GM12878 (cell line): ENCODE data around the gene ADA. TPM values are rescaled to one million over a fixed set of nuclear protein-coding genes. Genes with fewer than 3 reads are reported as not detected.

Experiments used
- ATAC-seq: fragments of 200-7000 bp; cut with Tn5 transposase; 3 replicates; pipeline ENCODE4 v1.9.1; 2020; ENCODE audit warnings: mild to moderate bottlenecking, moderate library complexity
- BruUV-seq: library from RNA; stranded (reverse); fragments of 400-500 nt; replicated peaks from 2 replicates; lab custom pipeline; 2021; lab: Mats Ljungman, UMichigan
- CTCF ChIA-PET: fragments of 300-600 bp; sonication (Branson Sonifier 250); formaldehyde crosslinking; extraction: SDS; loops from one replicate; lab custom pipeline; 2021; ENCODE audit warnings: inconsistent platforms; lab: Yijun Ruan, JAX
- POLR2A ChIA-PET: fragments of 350-600 bp; formaldehyde crosslinking; extraction: SDS; loops from one replicate; lab custom pipeline; 2021; ENCODE audit warnings: inconsistent platforms; lab: Charles Lee
- RAD21 ChIA-PET: fragments of 300-600 bp; sonication (Branson Sonifier 250); formaldehyde crosslinking; loops from one replicate; lab custom pipeline; 2023; ENCODE audit warnings: antibody characterized with exemption; ENCODE audit not compliant: unreplicated experiment; lab: Charles Lee
- SMC1A ChIA-PET: fragments of 300-600 bp; sonication (Branson Sonifier 250); formaldehyde crosslinking; loops from one replicate; lab custom pipeline; 2023; ENCODE audit not compliant: unreplicated experiment, uncharacterized antibody; lab: Charles Lee
- DNase-seq: peaks from one replicate; pipeline ENCODE4 v3.0.0-alpha.2; 2011; ENCODE audit warnings: low read depth, low spot score
- FAIRE-seq: peaks from 3 replicates; lab custom pipeline; 2011; peaks lifted over from hg19 to GRCh38; lab: Jason Lieb, UNC
- H2AFZ ChIP-seq: 2 replicates; pipeline ENCODE4 v1.6.0; 2011; ENCODE audit warnings: low read depth, low read length, control low read depth; ENCODE audit not compliant: control insufficient read depth
- H3K27ac ChIP-seq: 2 replicates; pipeline ENCODE4 v1.5.1; 2011; ENCODE audit warnings: control low read depth; ENCODE audit not compliant: control insufficient read depth, insufficient read depth
- H3K27me3 ChIP-seq, 2 experiments: replicated peaks in 1 of 2; 2 replicates each; pipeline versions ENCODE4 v1.6.0 to v1.6.1; 2011; ENCODE audit warnings: low read length in 1 of 2; ENCODE audit not compliant: control insufficient read depth in 2 of 2, insufficient read depth in 2 of 2
- H3K36me3 ChIP-seq, 2 experiments: 2 replicates each; pipeline ENCODE4 v1.5.1; 2011; ENCODE audit warnings: low read length in 1 of 2; ENCODE audit not compliant: control insufficient read depth in 2 of 2, insufficient read depth in 2 of 2
- H3K4me1 ChIP-seq: 2 replicates; pipeline ENCODE4 v1.6.1; 2011; ENCODE audit warnings: mild to moderate bottlenecking, low read length, moderate library complexity, mixed read lengths; ENCODE audit not compliant: control insufficient read depth, insufficient read depth
- H3K4me2 ChIP-seq: 2 replicates; pipeline ENCODE4 v1.6.0; 2011; ENCODE audit warnings: control low read depth; ENCODE audit not compliant: control insufficient read depth, insufficient read depth
- H3K4me3 ChIP-seq: fragments of 200-600 bp; sonication (generic); 2 replicates; pipeline ENCODE4 v1.5.1; 2016
- H3K79me2 ChIP-seq: 2 replicates; pipeline ENCODE4 v1.6.0; 2011; ENCODE audit warnings: low read length; ENCODE audit not compliant: control insufficient read depth, insufficient read depth
- H3K9ac ChIP-seq: 2 replicates; pipeline ENCODE4 v1.8.0; 2011; ENCODE audit warnings: low read length, control low read depth, mixed read lengths; ENCODE audit not compliant: control insufficient read depth, insufficient read depth
- H3K9me3 ChIP-seq: replicated peaks from 3 replicates; pipeline ENCODE4 v1.5.1; 2011; ENCODE audit warnings: mild to moderate bottlenecking, low read length; ENCODE audit not compliant: control insufficient read depth, insufficient read depth
- H4K20me1 ChIP-seq: 2 replicates; pipeline ENCODE4 v1.6.0; 2011; ENCODE audit not compliant: control insufficient read depth, insufficient read depth
- CBFB ChIP-seq: IDR thresholded peaks from 2 replicates; pipeline ENCODE4 v1.6.1; 2016; ENCODE audit warnings: antibody characterized with exemption, low read depth
- CBX5 ChIP-seq: sonication (generic); IDR thresholded peaks from 2 replicates; pipeline ENCODE4 v1.6.1; 2016; ENCODE audit warnings: low read depth, moderate library complexity, mild to moderate bottlenecking, inconsistent platforms
- CHD1 ChIP-seq: IDR thresholded peaks from 2 replicates; pipeline ENCODE4 v1.6.1; 2012; ENCODE audit warnings: low read depth, low read length, improper control_type of control experiment
- EED ChIP-seq: sonication (generic); IDR thresholded peaks from 2 replicates; pipeline ENCODE4 v1.6.1; 2016; ENCODE audit warnings: antibody characterized with exemption, low read depth
- HCFC1 ChIP-seq: fragments of 150-350 bp; IDR thresholded peaks from 2 replicates; pipeline ENCODE4 v1.6.1; 2014; ENCODE audit warnings: low read length
- HSF1 ChIP-seq: fragments of 150-350 bp; IDR thresholded peaks from 2 replicates; pipeline ENCODE4 v1.6.1; 2014; ENCODE audit warnings: mild to moderate bottlenecking, low read depth, low read length
- IKZF1 ChIP-seq: fragments of 450-650 bp; conservative IDR thresholded peaks from 2 replicates; pipeline ENCODE4 v1.6.1; 2017; ENCODE audit warnings: antibody characterized with exemption, mild to moderate bottlenecking
- NFIC ChIP-seq: IDR thresholded peaks from 2 replicates; pipeline ENCODE4 v1.6.1; 2012; ENCODE audit warnings: low read depth, mild to moderate bottlenecking, inconsistent platforms, low read length, moderate library complexity
- NRF1 ChIP-seq: conservative IDR thresholded peaks from 2 replicates; pipeline ENCODE4 v1.6.1; 2011; ENCODE audit warnings: mild to moderate bottlenecking, low read depth, low read length, improper control_type of control experiment
- PKNOX1 ChIP-seq: fragments of 450-650 bp; IDR thresholded peaks from 2 replicates; pipeline ENCODE4 v1.6.1; 2016; ENCODE audit warnings: mild to moderate bottlenecking
- PML ChIP-seq: IDR thresholded peaks from 2 replicates; pipeline ENCODE4 v1.6.1; 2012; ENCODE audit warnings: low read length, inconsistent platforms
- POLR2A ChIP-seq: IDR thresholded peaks from 2 replicates; pipeline ENCODE4 v1.6.1; 2011; ENCODE audit warnings: low read depth, mild to moderate bottlenecking, low read length
- POU2F2 ChIP-seq: IDR thresholded peaks from 3 replicates; pipeline ENCODE4 v1.6.1; 2011; ENCODE audit warnings: low read depth, mild to moderate bottlenecking, low read length, borderline replicate concordance
- TCF3 ChIP-seq: IDR thresholded peaks from 2 replicates; pipeline ENCODE4 v1.6.1; 2012; ENCODE audit warnings: low read depth, mild to moderate bottlenecking, low read length, borderline replicate concordance; ENCODE audit not compliant: insufficient read depth
- ZNF24 ChIP-seq: fragments of 450-650 bp; IDR thresholded peaks from 2 replicates; pipeline ENCODE4 v1.6.1; 2017; ENCODE audit warnings: antibody characterized with exemption, mild to moderate bottlenecking
- WGBS: methylation state at CpG from one replicate; pipeline ENCODE4 v1.1.6; 2016; ENCODE audit warnings: low lambda C conversion rate; ENCODE audit not compliant: insufficient replicate concordance, insufficient coverage; ENCODE audit errors: missing lambda C conversion rate; 5-methylcytosine and 5-hydroxymethylcytosine counted together
- in situ Hi-C: fragments of 300-500 bp; cut with MboI; formaldehyde crosslinking; loops from 9 replicates; pipeline ENCODE4 v1.14.3; 2018; ENCODE audit warnings: mixed read lengths
- intact Hi-C: fragments of 100-400 bp; cut with micrococcal nuclease; formaldehyde crosslinking; loops from one replicate; pipeline ENCODE4 v1.14.2; 2022; ENCODE audit not compliant: unreplicated experiment
- polyA plus RNA-seq, 11 experiments: library from polyadenylated mRNA; depleted of rRNA in 4 of 11; unstranded in 6 of 11; stranded (reverse) in 5 of 11; fragments of >200 nt; fragmentation: Nextera tagmentation in 4 of 11; fragmentation: Illumina TruSeq in 1 of 11; extraction: Ambion mirVana in 4 of 11; extraction: Trizol in 1 of 11; gene quantifications; 1 replicate in 1 of 11; 2 replicates in 10 of 11; pipeline versions ENCODE4 v1.2.1 to v1.2.3, GENCODE V29; 2011 to 2016; ENCODE audit warnings: inconsistent platforms in 2 of 11, missing spikeins in 2 of 11, low read depth in 1 of 11
- total RNA-seq, 4 experiments: library from RNA; depleted of rRNA in 3 of 4; stranded (reverse); fragments of >200 nt in 3 of 4; fragmentation: Illumina TruSeq in 1 of 4; extraction: Trizol in 1 of 4; gene quantifications; 2 replicates each; pipeline versions ENCODE4 v1.2.1 to v1.2.3, GENCODE V29; 2013 to 2021

The ADA gene
- total and polyA plus RNA-seq, 10 of the 15 experiments (the other 5 are each of a cell fraction or from before 2014, with no cell fraction given), result 40.9 to 217 (median 90.8) TPM

- Histone ChIP-seq H3K27ac (no peak overlapping the region), H3K36me3 (peaks cover 4 to 16% of the 10 kb centered on the region in 2 experiments), H4K20me1 (no peaks in the 10 kb centered on the region), H3K4me2 (no peak overlapping the region), H3K27me3 (no peaks in the 10 kb centered on the region), H3K79me2 (peaks cover 3% of the 10 kb centered on the region), H2AFZ (no peak overlapping the region), H3K4me3 (no peak overlapping the region), H3K9ac (no peak overlapping the region), H3K9me3 (peaks cover 2% of the 10 kb centered on the region; the same call in 2 of the 3 replicates), H3K4me1 (peaks cover 3% of the 10 kb centered on the region)
- no peak for DNase-seq
- POLR2A ChIA-PET, result no interaction called here
- SMC1A ChIA-PET, result interaction anchor here (1.2 to 8.1 kb wide), 4 partner anchors 10 to 47 kb away, joined by 3 to 46 read pairs (median 4); no protein-coding TSS in a partner anchor
- intact Hi-C loops, result no loop called here
- in situ Hi-C loops, result no loop called here
- TF ChIP-seq POU2F2 (no peak), CBFB (no peak), EED (no peak), IKZF1 (no peak)
- 86% methylated on average over 3 of the region's 4 CpGs for WGBS
- no TSS peak for BruUV-seq
- ATAC-seq, result no peak
- CTCF ChIA-PET, result interaction anchor here (0.7 to 1.6 kb wide), 6 partner anchors 17 to 160 kb away, joined by 3 to 8 read pairs (median 3); partner anchors contain the start of gene TTPAL
- RAD21 ChIA-PET, result interaction anchor here (0.9 kb wide), 1 partner anchor 48 kb away, joined by 3 read pairs; no protein-coding TSS in a partner anchor
- no peak for FAIRE-seq
Observed at GRCh38 chr20:44635877-44636276, 15.6 kb downstream of the ADA start.

- Histone ChIP-seq H2AFZ (no peak overlapping the region), H3K27me3 (no peaks in the 10 kb centered on the region), H3K9ac (no peak overlapping the region), H3K79me2 (no peaks in the 10 kb centered on the region), H3K36me3 (peaks cover 4 to 12% of the 10 kb centered on the region in 2 experiments), H3K4me2 (no peak overlapping the region), H3K27ac (no peak overlapping the region), H3K4me1 (no peaks in the 10 kb centered on the region), H3K4me3 (no peak overlapping the region), H4K20me1 (no peaks in the 10 kb centered on the region), H3K9me3 (no peaks in the 10 kb centered on the region; the same call in 2 of the 3 replicates)
- ChIA-PET SMC1A (interaction anchor here (0.7 to 8.1 kb wide), 3 partner anchors 10 to 49 kb away, joined by 3 to 46 read pairs (median 3); no protein-coding TSS in a partner anchor), POLR2A (no interaction called here), RAD21 (interaction anchor here (1.2 to 2.1 kb wide), 2 partner anchors 16 to 49 kb away, joined by 5 read pairs; no protein-coding TSS in a partner anchor), CTCF (interaction anchor here (0.6 to 0.9 kb wide), 3 partner anchors 16 to 49 kb away, joined by 3 to 4 read pairs (median 4); no protein-coding TSS in a partner anchor)
- FAIRE-seq, result no peak
- TF ChIP-seq HSF1 (no peak), CBX5 (no peak), PKNOX1 (no peak), NRF1 (no peak), ZNF24 (no peak), CHD1 (no peak), EED (no peak), PML (no peak), POLR2A (no peak), TCF3 (no peak), HCFC1 (no peak), NFIC (no peak)
- DNase-seq, result no peak
- WGBS, result 91% methylated on average over 18 of the region's 18 CpGs
- no peak for ATAC-seq
- intact Hi-C loops, result no loop called here
- in situ Hi-C loops, result no loop called here
- BruUV-seq, result TSS peak; percentile 29
Observed at GRCh38 chr20:44633872-44634600, 17.5 kb downstream of the ADA start.
